KMS-11 (cell line): ENCODE data around the gene PLCG2.

ENCODE experiments used
- H2AFZ ChIP-seq: fragments of 200-600 bp; sonication (generic); 2 replicates; pipeline ENCODE4 v1.6.1; 2016; ENCODE audit warnings: antibody characterized with exemption, mixed run types, low read depth
- H3K27ac ChIP-seq: fragments of 200-600 bp; sonication (generic); 2 replicates; pipeline ENCODE4 v1.6.1; 2016; ENCODE audit warnings: mild to moderate bottlenecking, mixed run types
- H3K27me3 ChIP-seq: fragments of 200-600 bp; sonication (generic); 2 replicates; pipeline ENCODE4 v1.6.1; 2017; ENCODE audit warnings: mild to moderate bottlenecking, low read depth, mixed run types, moderate library complexity; ENCODE audit not compliant: insufficient read depth
- H3K36me3 ChIP-seq: fragments of 200-600 bp; sonication (generic); 2 replicates; pipeline ENCODE4 v1.6.1; 2017; ENCODE audit warnings: mild to moderate bottlenecking, mixed run types; ENCODE audit not compliant: insufficient read depth
- H3K4me1 ChIP-seq: fragments of 200-600 bp; sonication (generic); 2 replicates; pipeline ENCODE4 v1.6.1; 2016; ENCODE audit warnings: mild to moderate bottlenecking, low read depth, mixed run types; ENCODE audit not compliant: poor library complexity, severe bottlenecking
- H3K4me2 ChIP-seq: fragments of 200-600 bp; sonication (generic); 2 replicates; pipeline ENCODE4 v1.7.0; 2016; ENCODE audit warnings: mild to moderate bottlenecking, mixed run types
- H3K4me3 ChIP-seq: fragments of 200-600 bp; sonication (generic); IDR thresholded peaks from 2 replicates; pipeline ENCODE4 v1.6.1; 2017; ENCODE audit warnings: low read depth, low read length, mixed read lengths; ENCODE audit not compliant: insufficient read depth
- H3K79me2 ChIP-seq: fragments of 200-600 bp; sonication (generic); 2 replicates; pipeline ENCODE4 v1.6.1; 2016; ENCODE audit warnings: low read depth, mixed run types; ENCODE audit not compliant: insufficient read depth
- H3K9ac ChIP-seq: fragments of 200-600 bp; sonication (generic); 2 replicates; pipeline ENCODE4 v1.6.1; 2016; ENCODE audit warnings: mild to moderate bottlenecking, mixed run types
- H4K20me1 ChIP-seq: fragments of 200-600 bp; sonication (generic); 2 replicates; pipeline ENCODE4 v1.6.1; 2016; ENCODE audit warnings: mild to moderate bottlenecking, mixed run types; ENCODE audit not compliant: insufficient read depth
- CTCF ChIP-seq: fragments of 200-600 bp; sonication (generic); conservative IDR thresholded peaks from 2 replicates; pipeline ENCODE4 v1.6.1; 2017; ENCODE audit warnings: low read depth, mild to moderate bottlenecking, antibody characterized with exemption, low read length, moderate library complexity, mixed read lengths

PLCG2 gene

GRCh38 chr16:81940781-81941560, 161.9 kb downstream of the PLCG2 start:
- Histone ChIP-seq H4K20me1 (no peaks in the 10 kb centered on the region), H3K4me2 (no peak overlapping the region), H3K4me3 (no peak overlapping the region), H2AFZ (no peak overlapping the region), H3K36me3 (no peaks in the 10 kb centered on the region), H3K9ac (no peak overlapping the region), H3K27ac (no peak overlapping the region), H3K27me3 (no peaks in the 10 kb centered on the region), H3K4me1 (no peaks in the 10 kb centered on the region), H3K79me2 (no peaks in the 10 kb centered on the region)
- TF ChIP-seq CTCF, result peak; percentile 67

- Histone ChIP-seq H3K27ac (no peak overlapping the region), H3K4me1 (no peaks in the 10 kb centered on the region), H3K4me3 (no peak overlapping the region), H3K79me2 (no peaks in the 10 kb centered on the region), H3K36me3 (no peaks in the 10 kb centered on the region), H3K4me2 (no peak overlapping the region), H3K9ac (no peak overlapping the region), H4K20me1 (no peaks in the 10 kb centered on the region), H3K27me3 (no peaks in the 10 kb centered on the region), H2AFZ (no peak overlapping the region)
- no peak for TF ChIP-seq CTCF
Measured at GRCh38 chr16:81942007-81942601, 163.0 kb downstream of the PLCG2 start.

- Histone ChIP-seq H3K4me2 (no peak overlapping the region), H3K79me2 (no peaks in the 10 kb centered on the region), H2AFZ (no peak overlapping the region), H3K27ac (no peak overlapping the region), H3K36me3 (no peaks in the 10 kb centered on the region), H3K27me3 (no peaks in the 10 kb centered on the region), H3K9ac (no peak overlapping the region), H3K4me1 (no peaks in the 10 kb centered on the region), H3K4me3 (no peak overlapping the region), H4K20me1 (no peaks in the 10 kb centered on the region)
- no peak for TF ChIP-seq CTCF
Measured at GRCh38 chr16:81945665-81946064, 166.6 kb downstream of the PLCG2 start.

- Histone ChIP-seq H3K4me3 (no peak overlapping the region), H3K4me2 (no peak overlapping the region), H3K4me1 (no peaks in the 10 kb centered on the region), H2AFZ (no peak overlapping the region), H3K79me2 (no peaks in the 10 kb centered on the region), H3K9ac (no peak overlapping the region), H3K27me3 (no peaks in the 10 kb centered on the region), H4K20me1 (no peaks in the 10 kb centered on the region), H3K36me3 (no peaks in the 10 kb centered on the region), H3K27ac (no peak overlapping the region)
- no peak for TF ChIP-seq CTCF
Measured at GRCh38 chr16:81946206-81946605, 167.1 kb downstream of the PLCG2 start.
